Muscle of back (tissue), 11 donors: ENCODE data around the gene KCNIP4. TPM values are rescaled to one million over a fixed set of nuclear protein-coding genes. Genes with fewer than 3 reads are reported as not detected.

Source experiments
- DNase-seq, 3 donors: peaks; one replicate each; pipeline versions ENCODE4 v3.0.0 to v3.0.0-alpha.2; 2013
- polyA plus RNA-seq, 10 donors: library from polyadenylated mRNA; unstranded; fragments of 120-200 nt; gene quantifications; one replicate each; pipeline ENCODE4 v1.2.1, GENCODE V29; 2013; ENCODE audit not compliant: insufficient read length in 10 of 10

Gene KCNIP4
- polyA plus RNA-seq, 10 donors: 1.5 to 3.5 (median 2.9) TPM

GRCh38 chr4:20983763-20984575, 964.6 kb downstream of the KCNIP4 start:
- DNase-seq: peak; percentile 3 to 61 (median 34)

DNA sequence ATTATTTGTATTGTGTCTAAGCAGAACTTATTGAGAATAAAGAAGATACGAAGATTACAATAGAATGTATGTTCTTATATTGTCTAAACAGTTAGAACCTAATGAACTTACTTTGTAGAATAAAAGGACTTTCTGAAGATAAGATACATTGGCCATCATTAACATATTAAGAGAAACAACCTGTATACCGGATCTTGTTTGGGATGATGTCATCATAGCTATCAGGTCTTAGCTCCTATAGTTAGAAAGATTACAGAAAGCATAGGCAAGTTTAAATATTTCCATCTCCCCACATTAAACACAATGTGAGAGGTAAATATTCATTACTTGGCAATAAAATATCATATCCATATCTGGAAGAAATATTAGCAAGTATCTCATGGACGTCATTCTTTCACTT, 966.0 kb downstream of the KCNIP4 start:
- DNase-seq: no peak

GRCh38 chr4:20960291-20960690, 988.3 kb downstream of the KCNIP4 start:
- no peak for DNase-seq

- peak; percentile 8 to 48 (median 31) for DNase-seq
Measured at GRCh38 chr4:20954541-20954940, 994.0 kb downstream of the KCNIP4 start.

- DNase-seq: no peak
Measured at GRCh38 chr4:20944961-20945360, 1003.6 kb downstream of the KCNIP4 start.

DNA sequence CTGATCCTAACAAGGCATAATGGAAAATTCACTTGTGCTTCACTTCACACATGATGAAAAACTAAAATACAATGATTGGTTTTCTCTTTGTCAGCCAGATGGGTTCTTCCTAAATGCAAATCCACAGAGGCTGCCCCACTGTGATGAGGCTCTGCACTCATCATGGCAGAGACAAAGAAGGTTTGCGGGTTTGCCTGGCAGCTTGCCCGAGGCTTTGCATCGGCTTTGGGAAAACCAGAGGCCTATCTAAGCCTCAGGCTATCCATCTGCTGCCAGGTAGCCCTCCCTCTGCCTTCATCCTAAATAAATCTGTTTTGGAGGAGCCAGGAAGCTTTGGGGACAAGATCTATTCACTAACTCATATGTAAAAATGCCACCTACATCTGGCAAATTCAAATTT, 1004.1 kb downstream of the KCNIP4 start:
- DNase-seq: no peak

DNA sequence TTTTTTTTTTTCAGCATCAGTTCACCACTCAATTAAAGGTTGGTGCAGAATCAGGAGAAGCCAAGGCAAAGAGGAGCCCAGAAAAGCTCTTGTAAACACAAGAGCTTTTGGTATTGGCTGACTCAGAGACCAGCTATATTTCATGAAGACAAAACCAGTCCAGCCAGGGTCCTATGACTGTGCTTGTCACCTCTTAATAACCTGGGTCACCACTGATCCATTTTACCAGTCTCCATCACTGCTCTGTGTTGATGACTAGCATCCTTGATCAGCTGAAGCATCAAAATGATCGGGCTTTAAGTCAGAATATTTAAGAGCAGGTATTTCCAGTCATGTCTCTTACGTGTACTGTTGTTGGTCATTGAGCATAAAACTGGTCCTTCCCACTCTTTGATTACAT, 1010.4 kb downstream of the KCNIP4 start:
- DNase-seq: no peak

- DNase-seq: no peak
Measured at GRCh38 chr4:20926529-20926928, 1022.0 kb downstream of the KCNIP4 start.

- DNase-seq: no peak
Measured at GRCh38 chr4:20925176-20925575, 1023.4 kb downstream of the KCNIP4 start.

DNA sequence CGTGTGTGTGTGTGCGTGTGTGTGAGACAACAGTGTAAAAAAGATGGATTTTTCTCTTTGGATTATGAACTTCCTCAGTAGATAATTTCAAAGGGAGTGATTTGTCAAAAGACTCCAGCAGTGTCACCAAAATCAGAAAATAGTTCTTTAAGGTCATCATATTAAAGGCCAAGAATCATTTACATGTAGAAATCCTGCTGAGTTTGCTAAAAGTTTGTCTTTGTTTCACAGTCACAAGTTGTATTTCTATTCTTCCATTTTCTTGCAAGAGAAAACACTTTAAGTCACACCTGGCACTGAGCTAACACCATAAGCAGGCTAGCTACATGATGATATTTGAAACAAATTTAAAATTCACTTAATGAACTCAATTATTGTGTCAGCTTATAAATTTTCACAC, 1025.6 kb downstream of the KCNIP4 start:
- DNase-seq: no peak

GRCh38 chr4:20916106-20916505, 1032.5 kb downstream of the KCNIP4 start:
- peak in 1 of 3 donors; percentile 2 for DNase-seq

GRCh38 chr4:20904966-20905365, 1043.6 kb downstream of the KCNIP4 start:
- DNase-seq: no peak

GRCh38 chr4:20901851-20902250, 1046.7 kb downstream of the KCNIP4 start:
- DNase-seq: no peak

- DNase-seq: no peak
Measured at GRCh38 chr4:20899591-20899990, 1049.0 kb downstream of the KCNIP4 start.

DNA sequence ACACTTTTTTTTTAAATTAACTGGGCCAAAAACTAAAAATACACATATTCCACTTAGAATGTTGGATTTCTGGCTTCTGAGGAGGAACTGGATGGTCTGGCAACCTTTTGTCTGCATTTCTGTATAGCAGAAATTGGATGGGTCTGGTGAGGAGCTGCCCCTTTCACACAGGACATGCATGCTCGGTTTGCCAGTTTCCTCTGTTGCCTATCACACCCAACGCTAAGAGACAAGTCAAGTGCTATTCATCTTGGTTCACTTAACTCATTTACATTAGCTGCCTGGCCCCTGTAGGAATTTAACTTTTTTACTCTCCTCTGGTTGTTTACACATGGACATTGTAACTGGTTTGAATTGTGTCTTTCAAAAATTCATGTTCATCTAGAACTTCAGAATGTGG, 1052.6 kb downstream of the KCNIP4 start:
- no peak for DNase-seq

GRCh38 chr4:20895208-20895607, 1053.4 kb downstream of the KCNIP4 start:
- DNase-seq: no peak

DNA sequence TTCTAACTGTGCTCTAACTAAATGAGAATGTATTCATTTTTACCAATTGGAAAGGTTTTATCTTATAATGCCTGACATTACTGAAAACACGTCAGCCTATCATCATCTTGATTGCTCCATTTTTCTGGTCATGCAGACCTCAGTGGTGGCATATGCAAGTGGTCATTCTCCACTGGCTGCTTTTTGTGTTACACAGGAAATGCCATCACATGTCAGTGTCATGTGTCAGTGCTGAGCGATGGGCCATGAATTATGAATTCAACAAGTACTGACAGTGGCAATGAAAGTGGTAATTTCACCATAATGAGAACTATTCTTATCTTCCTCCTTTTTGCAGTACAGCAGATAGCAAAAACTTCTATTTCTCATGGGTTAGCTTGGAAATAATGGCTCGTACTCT, 1057.8 kb downstream of the KCNIP4 start:
- DNase-seq: no peak

DNA sequence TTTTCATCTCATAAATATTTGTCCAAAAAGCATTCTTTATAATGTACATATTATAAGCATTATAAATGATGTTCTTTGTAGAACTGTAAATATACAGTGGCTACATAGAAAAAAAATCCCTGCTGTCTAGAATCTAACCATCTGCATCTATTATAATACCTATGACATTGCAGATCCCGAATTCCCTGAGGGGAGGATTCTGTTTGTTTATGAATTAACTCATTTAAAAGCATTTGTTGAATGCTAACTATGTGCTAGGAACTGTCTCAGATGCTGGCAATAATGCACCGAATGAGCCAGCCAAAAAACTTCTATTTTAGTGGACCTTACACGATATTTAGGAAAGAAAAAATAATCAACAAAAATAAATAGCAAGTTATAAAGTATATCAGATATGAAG, 1058.7 kb downstream of the KCNIP4 start:
- DNase-seq: no peak

DNA sequence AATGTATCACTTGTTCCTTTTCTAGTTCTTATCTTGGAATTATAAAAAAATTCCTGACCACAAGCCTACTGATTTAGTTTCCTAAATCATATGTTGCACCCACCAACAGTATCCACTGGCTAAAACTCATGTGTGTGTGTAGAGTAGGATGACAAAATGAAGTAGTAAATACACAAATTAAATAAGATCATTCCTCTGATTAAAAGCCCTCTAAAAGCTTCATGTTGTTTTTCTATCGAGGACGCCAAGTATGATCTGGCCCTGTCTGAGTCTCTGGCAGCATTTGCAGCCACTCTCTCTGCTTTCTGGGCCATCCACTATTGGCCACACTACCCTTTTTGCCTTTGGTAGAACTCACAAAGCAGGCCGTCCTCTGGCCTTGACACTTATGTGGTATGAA, 1064.9 kb downstream of the KCNIP4 start:
- DNase-seq: no peak

GRCh38 chr4:20883231-20883630, 1065.3 kb downstream of the KCNIP4 start:
- no peak for DNase-seq

DNA sequence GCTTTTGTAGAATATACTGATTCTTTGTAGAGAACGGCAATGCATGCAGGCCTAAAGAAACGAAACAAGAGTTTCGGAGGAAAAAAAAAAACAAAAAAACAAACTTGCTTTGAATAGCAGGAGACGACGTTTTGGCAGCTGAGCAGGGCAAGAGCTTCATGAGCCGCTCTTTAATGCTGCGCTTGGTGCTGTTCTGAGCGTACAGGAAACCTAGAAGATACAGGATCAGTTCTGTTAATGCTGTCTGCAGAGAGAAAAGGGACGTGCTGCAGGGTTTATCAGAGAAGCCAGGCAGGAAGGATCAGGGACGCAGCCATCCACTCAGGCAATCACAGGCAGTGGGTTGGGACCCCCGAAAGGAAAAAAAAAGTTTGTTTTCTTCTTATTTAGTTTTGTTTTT, 1066.1 kb downstream of the KCNIP4 start:
- no peak for DNase-seq

DNA sequence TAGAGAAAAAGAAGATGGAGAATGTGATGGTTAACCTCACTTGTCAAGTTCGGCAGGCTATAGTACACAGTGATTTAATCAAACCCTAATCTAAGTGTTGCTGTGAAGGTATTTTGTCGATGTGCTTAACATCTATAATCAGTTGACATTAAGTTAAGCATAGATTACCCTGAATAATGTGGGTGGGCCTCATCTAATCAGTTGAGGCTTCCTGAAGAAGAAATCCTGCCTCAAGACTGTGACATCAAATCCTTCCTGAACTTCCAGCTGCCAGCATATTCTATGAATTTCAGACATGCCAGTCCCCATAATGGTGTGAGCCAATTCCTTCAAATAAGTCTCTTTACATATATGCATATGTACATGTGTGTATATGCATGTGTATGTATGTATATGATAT, 1066.9 kb downstream of the KCNIP4 start:
- no peak for DNase-seq

- no peak for DNase-seq
Measured at GRCh38 chr4:20878806-20879205, 1069.8 kb downstream of the KCNIP4 start.

GRCh38 chr4:20870436-20870835, 1078.1 kb downstream of the KCNIP4 start:
- DNase-seq: peak in 1 of 3 donors; percentile 20
